ENCODE measurements around the gene STING1.

Gene STING1

DNA sequence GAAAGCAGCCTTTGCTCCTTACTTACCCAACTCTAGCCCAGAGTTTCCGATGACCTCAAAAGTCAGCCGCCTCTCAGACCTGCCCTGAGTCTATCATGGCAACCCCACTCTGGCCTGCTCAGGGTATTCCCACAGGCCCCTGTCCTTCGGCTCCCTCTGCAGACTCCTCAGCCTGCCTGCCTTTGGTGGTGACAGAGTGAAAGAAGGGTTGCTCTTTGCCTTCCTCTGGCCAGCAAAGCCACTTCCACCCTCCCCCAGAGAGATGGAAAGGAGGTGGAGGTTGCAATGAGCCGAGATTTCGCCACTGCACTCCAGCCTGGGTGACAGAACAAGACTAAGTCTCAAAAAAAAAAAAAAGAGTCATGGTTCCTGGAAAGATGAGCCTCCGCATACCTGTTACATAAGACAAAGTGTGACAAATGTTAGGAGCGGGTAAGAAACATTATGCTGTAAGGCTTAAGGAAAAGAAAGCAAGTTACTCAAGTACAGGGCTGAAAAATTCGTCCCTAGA, 14.1 kb downstream of the STING1 start:
- DNase-seq (ENCODE audit: low read depth, low spot score), result no peak

DNA sequence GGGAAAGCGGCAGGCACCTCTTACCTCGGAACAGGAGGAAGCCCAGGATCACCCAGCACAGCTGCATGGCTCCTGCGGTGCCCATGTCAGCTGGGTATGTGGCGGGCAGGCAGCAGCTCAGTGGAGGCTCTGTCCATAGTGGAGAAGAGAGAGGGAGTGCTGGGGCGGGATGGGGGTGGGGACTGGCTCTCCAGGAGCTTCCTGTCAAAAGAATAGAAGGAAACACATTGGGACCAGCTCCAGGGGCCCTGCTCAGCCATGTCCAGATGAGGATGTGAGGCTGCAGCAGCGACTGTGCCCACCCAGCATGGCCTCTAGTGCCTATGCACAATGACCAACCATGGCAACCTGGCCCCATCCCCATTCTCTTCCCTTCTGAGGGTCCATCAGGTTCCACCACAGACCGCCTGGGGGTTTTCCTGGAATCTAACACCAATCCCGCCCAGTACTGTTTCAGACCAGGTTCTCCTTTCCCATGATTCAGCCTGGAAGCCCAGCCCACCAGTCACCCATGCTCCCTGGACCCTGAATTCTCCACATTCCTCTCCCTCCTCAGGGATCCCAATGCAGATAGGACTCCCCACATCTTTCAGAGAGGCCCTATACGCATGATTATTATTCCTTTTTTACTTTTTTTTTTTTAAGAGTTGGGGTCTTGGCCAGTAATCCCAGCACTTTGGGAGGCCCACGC, 19.8 kb downstream of the STING1 start, which contains the start of gene ECSCR:
Gene ECSCR, minus strand, starts transcription at position 158 of the 691 bp plus-strand sequence. Its CDS starts 73 bp downstream, at position 85.
- no peak for DNase-seq (ENCODE audit: low read depth, low spot score)

DNA sequence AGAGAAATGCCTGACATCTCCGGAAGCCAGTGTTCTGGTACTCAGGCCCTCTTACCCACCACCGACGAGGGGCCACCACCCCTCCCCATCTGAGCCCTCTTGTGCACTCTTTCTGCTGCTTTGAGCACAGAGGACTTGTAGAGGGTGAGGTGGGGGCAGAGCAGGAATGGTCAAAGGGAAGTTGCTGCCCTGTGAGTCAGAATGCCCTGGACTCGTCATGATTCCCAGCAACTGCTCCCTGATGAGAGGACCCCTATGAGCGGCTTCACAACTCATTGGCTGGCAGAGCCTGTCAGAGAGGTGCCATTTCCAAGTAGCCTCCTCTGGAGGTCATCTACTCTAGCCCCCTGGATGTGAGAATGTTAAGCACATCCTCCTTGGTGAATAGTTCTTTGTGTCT, 20.9 kb downstream of the STING1 start:
- DNase-seq (ENCODE audit: low read depth, low spot score), result no peak

DNA sequence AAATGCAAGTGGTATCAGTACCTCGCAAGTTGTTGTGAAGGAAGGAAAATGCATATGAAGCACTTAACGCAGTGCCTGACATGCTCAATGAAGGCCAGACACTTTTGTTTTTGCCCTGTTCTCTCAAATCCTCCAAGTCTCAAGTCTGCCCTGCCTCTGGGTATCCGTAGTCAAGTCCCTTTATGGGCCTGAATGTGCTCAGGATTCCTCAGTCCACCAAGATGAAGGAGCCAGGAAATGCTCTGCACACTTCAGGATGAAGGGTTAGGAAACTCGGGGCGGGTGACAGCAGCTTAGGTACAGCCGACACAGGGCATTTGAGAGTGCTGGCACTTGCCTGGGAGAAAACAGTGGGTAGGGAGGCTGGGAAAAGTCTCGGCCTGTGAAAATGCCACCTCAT, 21.4 kb downstream of the STING1 start:
- no peak for DNase-seq (ENCODE audit: low read depth, low spot score)

DNA sequence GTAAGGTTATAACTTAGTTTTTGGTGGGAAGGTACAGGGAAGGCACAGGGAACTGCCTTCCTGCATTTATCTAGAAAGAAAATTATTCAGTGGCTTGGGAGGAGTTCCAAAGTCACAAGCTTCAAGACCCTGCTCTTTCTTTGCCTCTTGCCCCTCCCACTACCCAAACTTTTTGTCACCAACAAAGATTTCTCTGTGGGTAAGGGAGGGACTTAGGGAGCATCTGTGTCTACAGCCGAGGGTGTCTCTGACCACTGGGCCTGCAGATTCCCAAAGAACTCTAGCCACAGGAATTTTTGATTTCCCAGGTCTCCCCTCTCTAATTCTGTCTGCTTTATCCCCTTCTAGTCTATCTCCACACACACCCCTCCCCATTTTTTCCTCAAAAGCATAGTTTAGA, 22.1 kb downstream of the STING1 start:
- no peak for DNase-seq (ENCODE audit: low read depth, low spot score)

DNA sequence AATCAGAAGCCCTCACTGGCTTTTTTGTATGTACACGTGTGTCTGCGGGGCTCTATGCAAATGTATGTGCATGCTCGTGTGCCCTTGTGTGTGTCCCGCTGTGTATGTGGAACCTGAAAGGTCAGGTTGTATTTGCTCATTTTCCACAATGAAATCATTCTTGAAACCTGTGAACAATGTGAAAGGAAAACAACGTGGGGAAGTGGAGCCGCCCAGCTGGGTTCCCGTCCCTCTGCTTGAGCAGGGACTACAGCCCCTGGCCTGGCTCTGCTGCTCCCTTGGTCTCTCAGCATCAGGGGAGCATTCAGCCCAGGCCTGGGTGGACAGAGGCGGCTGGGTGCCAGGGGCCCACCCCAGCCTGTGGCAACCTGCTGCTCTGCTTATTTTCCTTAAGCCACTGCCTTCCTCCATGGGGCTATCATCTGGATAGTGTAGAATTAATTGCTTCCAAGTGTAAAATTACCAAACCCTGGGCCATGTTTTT, 23.1 kb downstream of the STING1 start:
- no peak for DNase-seq (ENCODE audit: low read depth, low spot score)

DNA sequence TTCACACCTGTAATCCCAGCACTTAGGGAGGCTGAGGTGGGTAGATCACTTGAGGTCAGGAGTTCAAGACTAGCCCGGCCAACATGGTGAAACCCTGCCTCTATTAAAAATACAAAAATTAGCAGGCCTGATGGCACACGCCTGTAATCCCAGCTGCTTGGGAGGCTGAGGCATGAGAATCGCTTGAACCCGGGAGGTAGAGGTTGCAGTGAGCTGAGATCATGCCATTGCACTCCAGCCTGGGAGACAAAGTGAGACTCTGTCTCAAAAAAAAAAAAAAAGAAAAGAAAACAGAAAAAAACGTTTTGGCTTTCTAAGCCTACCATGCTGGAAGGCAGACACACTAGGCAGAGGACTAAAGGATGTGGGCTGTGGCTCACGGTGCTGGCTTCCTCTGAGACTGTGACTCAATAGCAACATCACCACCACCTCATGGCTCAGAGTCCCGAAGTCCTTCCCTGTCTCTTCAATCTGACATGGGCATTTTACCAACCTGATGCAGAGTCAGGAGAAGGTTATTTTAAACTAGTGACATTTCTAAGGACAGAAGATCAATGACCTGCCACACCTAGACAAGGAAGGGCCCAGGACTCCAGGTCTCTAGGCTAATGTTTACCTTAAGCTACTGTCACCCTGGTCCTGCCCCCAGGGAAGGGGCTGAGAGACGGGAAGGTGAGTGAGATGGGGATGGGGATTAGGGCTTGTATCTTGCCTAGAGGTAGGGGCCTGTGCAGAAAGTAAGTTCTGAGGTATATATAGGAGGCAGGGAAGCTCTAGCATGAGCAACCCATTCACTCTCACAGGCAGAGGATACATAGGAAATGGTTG, 23.8 kb downstream of the STING1 start:
- peak; percentile 29 for DNase-seq (ENCODE audit: low read depth, low spot score)

DNA sequence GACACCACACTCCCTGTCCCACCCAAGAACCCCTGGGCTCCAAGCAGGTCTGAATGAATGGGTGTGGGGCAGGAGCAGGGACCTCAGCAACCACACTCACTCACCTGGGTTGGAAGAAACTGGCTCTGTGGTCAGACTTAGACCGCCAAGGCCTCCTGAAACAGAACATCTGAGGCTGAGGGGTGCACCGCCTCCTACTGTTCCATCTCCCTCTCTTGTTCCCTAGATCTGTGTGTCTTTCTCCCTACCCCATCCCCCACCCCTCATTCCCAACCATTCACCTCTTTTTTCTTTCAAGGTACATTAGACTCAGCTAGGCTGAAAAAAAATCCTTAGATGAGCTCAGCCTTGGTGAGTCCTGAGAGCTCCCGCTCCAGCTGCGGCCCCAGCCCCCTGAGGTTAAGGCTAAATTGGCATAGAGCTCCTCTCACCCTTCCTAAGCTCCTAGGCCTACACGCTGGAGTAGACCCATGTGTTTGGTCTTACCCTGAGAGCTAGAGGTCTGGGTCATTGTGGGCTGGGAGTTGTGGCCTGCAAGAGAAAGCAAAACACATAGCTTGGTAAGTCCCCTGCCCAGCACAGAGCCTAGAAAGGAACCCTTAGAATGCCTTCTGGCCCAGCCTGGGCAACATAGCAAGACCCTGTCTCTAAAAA, 24.8 kb downstream of the STING1 start:
- no peak for DNase-seq (ENCODE audit: low read depth, low spot score)

DNA sequence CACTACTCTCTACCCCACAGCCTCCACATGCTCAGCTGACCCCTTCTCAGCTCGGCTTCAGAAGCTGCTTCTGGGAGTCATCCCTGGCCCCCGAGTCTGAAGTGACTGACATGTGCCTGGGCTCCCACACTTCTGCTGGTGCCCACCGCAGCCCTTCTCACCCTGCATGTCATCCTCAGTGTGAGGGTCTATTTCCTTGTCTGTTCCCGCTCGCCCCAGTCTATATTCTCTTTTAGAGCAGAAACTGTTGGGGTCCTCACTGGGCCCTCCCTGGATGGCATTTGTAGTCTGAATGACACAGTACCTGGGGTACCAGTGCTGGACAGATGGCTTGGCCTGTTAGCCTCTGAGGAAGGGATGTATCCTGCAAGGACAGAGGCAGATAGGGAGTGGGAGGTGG, 25.3 kb downstream of the STING1 start:
- DNase-seq (ENCODE audit: low read depth, low spot score), result no peak

DNA sequence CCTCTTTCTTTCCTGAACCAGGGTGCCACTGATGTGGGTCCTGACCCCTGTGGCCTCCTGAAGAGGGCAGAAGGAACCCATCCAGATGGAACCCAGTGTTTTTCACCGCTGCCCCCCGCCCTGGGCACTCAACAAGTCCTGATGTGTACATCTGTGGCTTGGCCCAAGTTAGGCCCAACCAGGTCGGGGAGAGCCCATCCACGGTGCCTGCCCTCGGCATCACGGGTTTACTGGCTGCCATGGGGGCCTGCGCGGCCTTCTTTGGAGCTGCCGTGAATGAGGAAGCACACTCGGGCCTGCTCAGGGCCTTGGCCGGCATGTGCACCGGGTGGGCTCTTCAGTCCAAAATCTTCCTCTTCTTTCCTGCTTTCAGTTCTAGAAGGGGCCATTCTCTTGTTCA, 25.8 kb downstream of the STING1 start:
- no peak for DNase-seq (ENCODE audit: low read depth, low spot score)

DNA sequence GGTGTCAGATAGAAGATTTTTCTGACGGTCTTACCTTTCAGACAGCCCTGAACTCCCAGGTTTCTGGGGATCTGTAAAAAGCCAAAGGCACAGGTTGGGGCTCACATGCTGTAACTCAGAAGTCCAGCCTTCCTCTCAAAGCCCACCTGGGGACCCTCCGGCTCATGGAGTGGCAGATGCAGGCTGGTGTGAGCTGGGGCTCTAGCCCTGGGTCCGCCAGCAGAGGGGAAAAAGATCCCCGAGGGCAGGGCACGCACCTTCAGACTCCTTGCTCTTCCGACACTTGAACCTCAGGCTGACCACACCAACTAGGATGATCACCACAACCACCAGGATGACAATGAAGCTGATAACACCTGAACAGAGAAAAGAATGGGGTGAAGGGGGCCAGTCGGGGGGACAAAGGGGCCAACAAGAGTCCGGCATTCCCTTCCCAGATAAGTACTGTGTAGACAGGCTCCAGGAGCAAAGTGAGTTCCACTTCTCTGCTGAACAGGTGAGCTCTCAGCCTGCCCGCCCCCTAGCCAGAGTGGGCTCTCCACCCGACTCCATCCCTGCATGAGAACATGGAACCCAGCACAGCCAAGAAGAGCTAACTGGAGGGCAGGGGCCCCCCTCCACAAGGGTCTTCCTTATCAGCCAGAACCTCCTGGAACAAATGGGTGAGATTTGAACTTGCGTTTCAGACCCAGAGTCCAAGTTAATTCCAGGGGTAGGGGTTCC, 27.8 kb downstream of the STING1 start:
- no peak for DNase-seq (ENCODE audit: low read depth, low spot score)

DNA sequence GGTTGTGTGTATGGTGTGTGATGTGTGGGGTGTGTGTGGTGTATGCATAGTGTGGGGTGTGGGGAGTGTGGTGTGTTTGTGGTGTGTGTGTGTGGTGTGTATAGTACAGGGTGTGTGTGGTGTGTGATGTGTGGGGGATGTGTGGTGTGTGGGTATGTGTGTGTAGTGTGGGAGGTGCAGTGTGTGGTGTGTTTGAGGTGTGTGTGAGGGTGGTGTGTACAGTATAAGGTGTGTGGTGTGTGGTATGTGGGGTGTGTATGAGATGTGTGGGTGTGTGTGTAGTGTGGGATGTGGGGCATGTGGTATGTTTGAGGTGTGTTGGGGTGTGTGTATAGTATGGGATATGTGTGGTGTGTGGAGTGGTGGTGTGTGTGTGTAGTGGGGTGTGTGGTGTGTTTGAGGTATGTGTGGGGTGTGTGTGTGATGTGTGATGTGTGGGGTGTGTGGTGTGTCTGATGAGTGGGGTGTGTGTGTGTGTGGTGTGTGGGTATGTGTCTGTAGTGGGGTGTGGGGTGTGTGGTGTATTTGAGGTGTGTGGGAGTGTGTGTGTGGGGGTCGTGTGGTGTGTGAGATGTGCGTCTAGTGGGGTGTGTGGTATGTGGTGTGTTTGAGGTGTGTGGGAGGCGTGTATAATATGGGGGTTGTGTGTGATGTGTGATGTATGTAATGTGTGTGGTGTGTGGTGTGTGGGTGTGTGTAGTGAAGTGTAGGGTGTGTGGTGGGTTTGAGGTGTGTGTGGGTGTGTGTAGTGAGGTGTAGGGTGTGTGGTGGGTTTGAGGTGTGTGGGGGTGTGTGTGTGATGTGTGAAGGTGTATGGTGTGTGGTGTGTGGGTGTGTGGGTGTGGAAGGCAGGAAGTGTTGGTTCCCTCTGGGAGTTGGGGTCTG, 28.6 kb downstream of the STING1 start:
- no peak for DNase-seq (ENCODE audit: low read depth, low spot score)

DNA sequence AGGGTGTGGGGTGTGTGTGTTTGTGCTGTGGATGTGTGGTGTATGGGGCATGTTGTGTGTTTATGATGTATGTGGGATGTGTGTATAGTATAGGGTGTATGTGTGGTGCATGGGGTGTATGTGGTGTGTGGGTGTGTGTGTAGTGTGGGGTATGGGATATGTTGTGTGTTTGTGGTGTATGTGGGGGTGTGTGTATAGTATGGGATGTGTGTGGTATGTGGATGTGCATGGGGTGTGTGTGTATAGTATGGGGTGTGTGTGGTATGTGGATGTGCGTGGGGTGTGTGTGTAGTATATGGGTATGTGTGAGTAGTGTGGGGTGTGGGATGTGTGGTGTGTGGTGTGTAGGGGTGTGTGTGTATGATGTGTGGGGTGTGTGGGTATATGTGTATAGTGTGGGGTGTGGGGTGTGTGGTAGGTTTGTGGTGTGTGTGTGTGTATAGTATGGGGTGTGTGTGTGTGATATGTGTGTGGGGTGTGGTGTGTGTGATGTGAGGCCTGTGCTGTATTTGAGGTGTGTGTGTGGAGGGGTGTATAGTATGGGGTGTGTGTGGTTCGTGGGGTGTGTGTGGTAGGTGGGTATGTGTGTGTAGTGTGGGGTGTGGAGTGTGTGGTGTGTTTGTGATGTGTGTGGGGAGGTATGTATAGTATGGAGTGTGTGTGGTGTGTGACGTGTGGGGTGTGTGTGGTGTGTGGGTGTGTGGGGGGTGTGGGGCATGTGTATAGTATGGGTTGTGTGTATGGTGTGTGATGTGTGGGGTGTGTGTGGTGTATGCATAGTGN, 30.5 kb downstream of the STING1 start:
- no peak for DNase-seq (ENCODE audit: low read depth, low spot score)

DNA sequence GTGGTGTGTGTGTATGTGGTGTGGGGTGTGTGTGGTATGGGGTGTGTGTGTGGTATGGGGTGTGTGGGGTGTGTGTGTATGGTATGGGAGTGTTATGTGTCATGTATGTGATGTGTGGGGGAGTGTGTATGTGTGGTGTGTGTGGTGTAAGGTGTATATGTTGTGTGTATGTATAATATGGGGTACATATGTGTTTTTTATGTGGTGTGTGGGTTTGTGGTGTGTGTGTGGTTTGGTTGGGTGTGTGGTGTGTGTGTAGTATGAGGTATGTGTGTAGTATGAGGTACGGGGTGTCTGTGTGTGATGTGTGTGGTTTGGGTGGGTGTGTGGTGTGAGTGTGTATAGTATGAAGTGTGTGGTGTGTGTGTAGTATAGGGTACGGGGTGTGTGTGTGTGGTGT, 31.4 kb downstream of the STING1 start:
- no peak for DNase-seq (ENCODE audit: low read depth, low spot score)

DNA sequence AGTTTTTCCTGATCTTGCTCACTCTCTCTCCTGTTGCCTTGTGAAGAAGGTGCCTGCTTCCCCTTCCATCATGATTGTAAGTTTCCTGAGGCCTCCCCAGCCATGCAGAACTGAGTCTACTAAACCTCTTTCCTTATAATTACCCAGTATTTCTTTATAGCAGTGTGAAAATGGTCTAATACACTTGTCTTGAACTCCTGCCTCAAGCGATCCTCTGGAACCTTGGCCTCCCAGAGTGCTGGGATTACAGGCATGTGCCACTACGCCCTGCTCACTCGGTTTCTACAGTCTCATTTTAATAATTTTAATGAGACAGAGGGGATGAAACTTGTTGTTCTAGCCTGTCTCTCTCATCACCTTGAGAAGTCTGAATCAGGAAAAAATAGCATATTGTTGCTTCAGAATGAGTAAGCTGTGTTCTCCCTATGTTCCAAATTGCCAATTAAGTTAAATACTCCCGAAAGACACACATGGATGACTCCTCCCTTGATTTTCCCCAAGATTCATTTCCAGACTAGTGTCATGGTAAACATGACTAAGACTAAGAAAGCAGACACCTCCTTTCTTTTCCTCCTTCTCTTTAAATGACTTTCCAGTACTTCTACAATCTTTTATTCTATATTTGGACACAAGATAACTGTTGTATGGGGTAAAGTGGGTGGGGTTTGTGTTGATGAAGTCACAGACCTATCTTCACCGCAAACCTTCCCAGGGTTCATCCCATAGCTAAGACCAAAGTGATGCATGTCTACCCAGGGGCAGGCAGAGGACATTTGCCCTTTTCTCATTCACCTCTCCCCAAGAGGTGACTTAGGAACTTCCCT, 35.4 kb downstream of the STING1 start:
- DNase-seq (ENCODE audit: low read depth, low spot score), result no peak

DNA sequence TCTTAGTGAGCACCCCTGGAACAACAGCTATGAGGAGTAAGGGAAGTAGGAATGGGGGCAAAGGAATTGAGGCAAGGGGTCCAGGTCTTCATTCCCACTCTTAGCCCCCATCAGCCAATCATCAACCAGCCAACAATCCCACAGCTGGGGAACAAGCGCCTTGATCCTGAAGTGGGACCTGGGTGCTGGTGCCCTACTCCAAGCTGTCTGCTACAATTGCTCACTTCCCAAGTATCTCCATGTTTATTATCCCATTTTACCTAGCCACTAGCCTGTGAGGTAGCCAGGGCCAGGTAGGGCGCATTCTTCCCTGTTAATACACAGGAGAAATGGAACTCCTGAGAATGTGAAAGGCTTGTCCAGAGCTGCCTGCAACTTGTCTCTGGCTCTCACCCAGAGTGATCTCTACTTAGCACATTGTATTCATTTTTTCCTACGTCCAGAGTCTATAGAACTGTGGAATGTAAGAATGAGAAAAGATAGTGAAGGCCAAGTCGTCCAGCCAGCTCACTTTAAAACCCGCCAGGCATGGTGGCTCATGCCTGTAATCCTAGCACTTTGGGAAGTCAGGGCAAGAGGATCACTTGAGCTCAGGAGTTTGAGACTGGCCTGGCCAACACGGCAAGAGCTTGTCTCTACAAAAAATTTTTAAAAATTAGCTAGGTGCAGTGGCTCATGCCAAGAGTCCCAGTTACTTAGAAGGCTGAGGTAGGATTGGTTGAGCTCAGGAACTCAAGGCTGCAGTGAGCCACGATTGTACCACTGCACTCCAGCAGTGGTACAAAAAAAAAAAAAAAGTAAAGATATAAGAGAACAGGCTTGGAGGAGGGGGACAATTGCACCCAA, 37.0 kb downstream of the STING1 start:
- DNase-seq (ENCODE audit: low read depth, low spot score), result no peak

DNA sequence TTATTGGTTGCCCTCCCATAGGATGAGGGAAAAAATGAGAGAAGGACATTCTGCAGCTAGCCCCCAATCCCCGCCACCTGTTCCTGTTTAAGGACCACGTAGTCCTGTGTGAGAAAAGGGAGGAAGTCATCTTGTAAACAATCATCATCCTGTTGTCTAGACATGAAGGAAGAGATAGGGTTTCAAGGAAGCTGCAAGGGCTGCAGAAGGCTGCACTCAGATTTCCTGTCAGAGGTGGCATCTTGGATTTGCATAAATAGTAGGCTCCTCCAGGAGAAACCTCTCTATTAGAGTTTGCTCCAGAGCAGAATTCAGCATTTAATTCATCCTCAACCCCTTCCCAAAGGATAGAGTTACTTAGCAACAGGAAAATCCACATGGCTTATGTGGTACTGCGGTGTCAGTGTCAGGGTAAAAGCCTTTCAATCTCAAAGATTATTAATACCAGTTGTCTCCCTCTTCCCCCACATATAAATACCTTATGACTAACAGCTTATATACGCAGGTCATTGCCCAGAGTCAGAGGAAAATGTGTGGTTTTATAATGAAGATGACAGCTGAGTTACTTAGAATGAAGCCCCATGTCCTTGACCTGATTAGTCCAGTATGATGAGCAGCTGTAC, 38.6 kb downstream of the STING1 start:
- DNase-seq (ENCODE audit: low read depth, low spot score), result no peak
